WTC11 (cell line): ENCODE measurements around the gene OOSP1. TPM values are rescaled to one million over a fixed set of nuclear protein-coding genes. Genes with fewer than 3 reads are reported as not detected.

Source experiments
- ATAC-seq: fragments of 200-7000 bp; cut with Tn5 transposase; 2 replicates; pipeline ENCODE4 v1.10.0; 2021; ENCODE audit warnings: mild to moderate bottlenecking, moderate library complexity
- CTCF ChIA-PET: fragments of 300-600 bp; sonication (Branson Sonifier 250); formaldehyde crosslinking; loops from one replicate; lab custom pipeline; 2021; ENCODE audit warnings: antibody characterized with exemption; lab: Charles Lee
- POLR2A ChIA-PET: fragments of 350-600 bp; sonication (Branson Sonifier 250); formaldehyde crosslinking; loops from one replicate; lab custom pipeline; 2021; ENCODE audit warnings: antibody characterized with exemption; lab: Charles Lee
- DNase-seq: peaks from one replicate; pipeline ENCODE4 v3.0.0; 2021; ENCODE audit warnings: low spot score
- H3K27ac Mint-ChIP-seq: 2 replicates; pipeline ENCODE4 v1.8.0; 2021; ENCODE audit warnings: mixed read lengths
- H3K27me3 Mint-ChIP-seq: 2 replicates; pipeline ENCODE4 v1.8.0; 2021; ENCODE audit warnings: low read depth, mild to moderate bottlenecking, moderate library complexity, mixed read lengths
- H3K36me3 Mint-ChIP-seq: 2 replicates; pipeline ENCODE4 v1.8.0; 2021; ENCODE audit warnings: mixed read lengths
- H3K4me1 Mint-ChIP-seq: 2 replicates; pipeline ENCODE4 v1.8.0; 2022; ENCODE audit warnings: mixed read lengths
- H3K4me3 Mint-ChIP-seq: 2 replicates; pipeline ENCODE4 v1.8.0; 2021; ENCODE audit warnings: mild to moderate bottlenecking, moderate library complexity, mixed read lengths
- H3K9me3 Mint-ChIP-seq: 2 replicates; pipeline ENCODE4 v1.8.0; 2021; ENCODE audit warnings: mixed read lengths
- ATF1 ChIP-seq: sonication (generic); formaldehyde crosslinking; IDR thresholded peaks from 2 replicates; pipeline ENCODE4 v1.8.1; 2023; ENCODE audit warnings: mild to moderate bottlenecking, moderate library complexity, missing genetic modification reagents
- EMX1 ChIP-seq: fragments of 250-450 bp; sonication (Bioruptor Pico); IDR thresholded peaks from 2 replicates; pipeline ENCODE4 v1.8.0; 2021; ENCODE audit warnings: mild to moderate bottlenecking
- IRF2 ChIP-seq: sonication (generic); formaldehyde crosslinking; IDR thresholded peaks from 2 replicates; pipeline ENCODE4 v1.8.0; 2022; ENCODE audit warnings: low read depth, missing genetic modification reagents, borderline replicate concordance
- JUN ChIP-seq: sonication (generic); formaldehyde crosslinking; IDR thresholded peaks from 2 replicates; pipeline ENCODE4 v1.8.0; 2023; ENCODE audit warnings: mild to moderate bottlenecking, missing genetic modification reagents
- NFE2L1 ChIP-seq: sonication (generic); formaldehyde crosslinking; IDR thresholded peaks from 2 replicates; pipeline ENCODE4 v1.8.1; 2023; ENCODE audit warnings: missing genetic modification reagents
- PRRX2 ChIP-seq: fragments of 250-450 bp; sonication (Bioruptor Pico); IDR thresholded peaks from 2 replicates; pipeline ENCODE4 v1.8.0; 2021; ENCODE audit warnings: mild to moderate bottlenecking
- SP1 ChIP-seq: sonication (generic); formaldehyde crosslinking; conservative IDR thresholded peaks from 2 replicates; pipeline ENCODE4 v1.8.1; 2022; ENCODE audit warnings: missing genetic modification reagents
- ZBTB21 ChIP-seq: sonication (generic); formaldehyde crosslinking; IDR thresholded peaks from 2 replicates; pipeline ENCODE4 v1.8.1; 2023; ENCODE audit warnings: mild to moderate bottlenecking, missing genetic modification reagents, borderline replicate concordance
- ZNF317 ChIP-seq: sonication (generic); formaldehyde crosslinking; IDR thresholded peaks from 2 replicates; pipeline ENCODE4 v1.8.1; 2023; ENCODE audit warnings: low read depth, mild to moderate bottlenecking, moderate library complexity, missing genetic modification reagents, borderline replicate concordance
- ZNF416 ChIP-seq: fragments of 250-450 bp; sonication (Bioruptor Pico); IDR thresholded peaks from 2 replicates; pipeline ENCODE4 v1.9.0; 2021; ENCODE audit warnings: mild to moderate bottlenecking, inconsistent platforms
- ZNF671 ChIP-seq: fragments of 250-450 bp; sonication (Bioruptor Pico); IDR thresholded peaks from 2 replicates; pipeline ENCODE4 v1.8.0; 2021; ENCODE audit warnings: mild to moderate bottlenecking
- total RNA-seq: library from RNA; stranded (reverse); gene quantifications from 3 replicates; pipeline ENCODE4 v1.2.3, GENCODE V29; 2021
- TF ChIP-seq, protein P1 (sequence below): sonication (generic); formaldehyde crosslinking; IDR thresholded peaks from 2 replicates; pipeline ENCODE4 v1.8.1; 2023; ENCODE audit warnings: mild to moderate bottlenecking, missing genetic modification reagents, moderate library complexity
- TF ChIP-seq, protein P2 (sequence below): sonication (generic); formaldehyde crosslinking; IDR thresholded peaks from 2 replicates; pipeline ENCODE4 v1.8.0; 2023; ENCODE audit warnings: missing genetic modification reagents
- TF ChIP-seq, protein P3 (sequence below): sonication (generic); formaldehyde crosslinking; IDR thresholded peaks from 2 replicates; pipeline ENCODE4 v1.8.1; 2022; ENCODE audit warnings: mild to moderate bottlenecking, missing genetic modification reagents, moderate library complexity, borderline replicate concordance
- TF ChIP-seq, protein P4 (sequence below): sonication (generic); formaldehyde crosslinking; IDR thresholded peaks from 2 replicates; pipeline ENCODE4 v1.8.1; 2023; ENCODE audit warnings: mild to moderate bottlenecking, missing genetic modification reagents
- TF ChIP-seq, protein P5 (sequence below): sonication (generic); formaldehyde crosslinking; IDR thresholded peaks from 2 replicates; pipeline ENCODE4 v1.8.1; 2023; ENCODE audit warnings: mild to moderate bottlenecking, moderate library complexity, missing genetic modification reagents
- TF ChIP-seq, protein P6 (sequence below): sonication (generic); formaldehyde crosslinking; IDR thresholded peaks from 2 replicates; pipeline ENCODE4 v1.8.0; 2022; ENCODE audit warnings: missing genetic modification reagents
- TF ChIP-seq, protein P7 (sequence below): fragments of 250-450 bp; sonication (Bioruptor Pico); IDR thresholded peaks from 2 replicates; pipeline ENCODE4 v1.8.0; 2021; ENCODE audit warnings: mild to moderate bottlenecking
- TF ChIP-seq, protein P8 (sequence below): fragments of 250-450 bp; sonication (Bioruptor Pico); conservative IDR thresholded peaks from 2 replicates; pipeline ENCODE4 v1.9.0; 2021; ENCODE audit warnings: mild to moderate bottlenecking

OOSP1 gene
- total RNA-seq, 1 experiment from 2014 or later: not detected

DNA sequence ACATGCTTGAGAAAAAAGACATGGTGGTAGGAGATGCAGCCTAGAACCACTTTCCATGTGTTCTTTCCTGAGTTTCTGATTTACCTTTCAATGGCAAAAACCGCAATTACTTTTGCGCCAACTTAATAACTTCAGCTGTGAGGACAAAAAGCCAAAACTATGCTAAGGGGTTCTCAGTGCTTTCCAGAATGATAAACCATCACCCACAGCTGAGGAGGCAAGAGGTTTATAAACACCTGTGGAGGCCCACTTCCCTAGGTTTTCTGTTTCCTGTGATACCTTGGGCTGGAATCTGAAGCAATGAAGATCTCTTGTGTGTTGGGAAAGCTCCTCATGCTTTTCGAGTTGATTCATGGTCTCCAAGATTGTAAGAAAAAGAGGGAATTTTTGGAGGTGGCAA, 25.5 kb downstream of the OOSP1 start, which contains the start of gene OOSP4A:
OOSP4A (plus strand) TSS at position 301 of the 400 bp plus-strand sequence; CDS start at position 301, 0 bp downstream.
- no peak for ATAC-seq
- ChIA-PET POLR2A (no interaction called here), CTCF (interaction anchor here (0.7 to 1.6 kb wide), 3 partner anchors 9 to 141 kb away, joined by 3 to 5 read pairs (median 4); no protein-coding TSS in a partner anchor)
- no peak for TF ChIP-seq JUN (CRISPR knock-in tag)
- TF ChIP-seq ATF1: no peak
- TF ChIP-seq EMX1: no peak
- no peak for TF ChIP-seq ZBTB21 (CRISPR knock-in tag)
- TF ChIP-seq, protein P1, sequence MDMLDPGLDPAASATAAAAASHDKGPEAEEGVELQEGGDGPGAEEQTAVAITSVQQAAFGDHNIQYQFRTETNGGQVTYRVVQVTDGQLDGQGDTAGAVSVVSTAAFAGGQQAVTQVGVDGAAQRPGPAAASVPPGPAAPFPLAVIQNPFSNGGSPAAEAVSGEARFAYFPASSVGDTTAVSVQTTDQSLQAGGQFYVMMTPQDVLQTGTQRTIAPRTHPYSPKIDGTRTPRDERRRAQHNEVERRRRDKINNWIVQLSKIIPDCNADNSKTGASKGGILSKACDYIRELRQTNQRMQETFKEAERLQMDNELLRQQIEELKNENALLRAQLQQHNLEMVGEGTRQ (CRISPR knock-in tag): no peak
- TF ChIP-seq NFE2L1 (CRISPR knock-in tag): no peak
- TF ChIP-seq, protein P2, sequence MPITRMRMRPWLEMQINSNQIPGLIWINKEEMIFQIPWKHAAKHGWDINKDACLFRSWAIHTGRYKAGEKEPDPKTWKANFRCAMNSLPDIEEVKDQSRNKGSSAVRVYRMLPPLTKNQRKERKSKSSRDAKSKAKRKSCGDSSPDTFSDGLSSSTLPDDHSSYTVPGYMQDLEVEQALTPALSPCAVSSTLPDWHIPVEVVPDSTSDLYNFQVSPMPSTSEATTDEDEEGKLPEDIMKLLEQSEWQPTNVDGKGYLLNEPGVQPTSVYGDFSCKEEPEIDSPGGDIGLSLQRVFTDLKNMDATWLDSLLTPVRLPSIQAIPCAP (CRISPR knock-in tag): no peak
- TF ChIP-seq ZNF416: no peak
- TF ChIP-seq, protein P3, sequence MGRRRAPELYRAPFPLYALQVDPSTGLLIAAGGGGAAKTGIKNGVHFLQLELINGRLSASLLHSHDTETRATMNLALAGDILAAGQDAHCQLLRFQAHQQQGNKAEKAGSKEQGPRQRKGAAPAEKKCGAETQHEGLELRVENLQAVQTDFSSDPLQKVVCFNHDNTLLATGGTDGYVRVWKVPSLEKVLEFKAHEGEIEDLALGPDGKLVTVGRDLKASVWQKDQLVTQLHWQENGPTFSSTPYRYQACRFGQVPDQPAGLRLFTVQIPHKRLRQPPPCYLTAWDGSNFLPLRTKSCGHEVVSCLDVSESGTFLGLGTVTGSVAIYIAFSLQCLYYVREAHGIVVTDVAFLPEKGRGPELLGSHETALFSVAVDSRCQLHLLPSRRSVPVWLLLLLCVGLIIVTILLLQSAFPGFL (CRISPR knock-in tag): no peak
- TF ChIP-seq IRF2 (CRISPR knock-in tag): no peak
- TF ChIP-seq SP1: no peak
- TF ChIP-seq PRRX2 (CRISPR knock-in tag): no peak
- no peak for TF ChIP-seq ZNF671 (CRISPR knock-in tag)
- TF ChIP-seq, protein P4, sequence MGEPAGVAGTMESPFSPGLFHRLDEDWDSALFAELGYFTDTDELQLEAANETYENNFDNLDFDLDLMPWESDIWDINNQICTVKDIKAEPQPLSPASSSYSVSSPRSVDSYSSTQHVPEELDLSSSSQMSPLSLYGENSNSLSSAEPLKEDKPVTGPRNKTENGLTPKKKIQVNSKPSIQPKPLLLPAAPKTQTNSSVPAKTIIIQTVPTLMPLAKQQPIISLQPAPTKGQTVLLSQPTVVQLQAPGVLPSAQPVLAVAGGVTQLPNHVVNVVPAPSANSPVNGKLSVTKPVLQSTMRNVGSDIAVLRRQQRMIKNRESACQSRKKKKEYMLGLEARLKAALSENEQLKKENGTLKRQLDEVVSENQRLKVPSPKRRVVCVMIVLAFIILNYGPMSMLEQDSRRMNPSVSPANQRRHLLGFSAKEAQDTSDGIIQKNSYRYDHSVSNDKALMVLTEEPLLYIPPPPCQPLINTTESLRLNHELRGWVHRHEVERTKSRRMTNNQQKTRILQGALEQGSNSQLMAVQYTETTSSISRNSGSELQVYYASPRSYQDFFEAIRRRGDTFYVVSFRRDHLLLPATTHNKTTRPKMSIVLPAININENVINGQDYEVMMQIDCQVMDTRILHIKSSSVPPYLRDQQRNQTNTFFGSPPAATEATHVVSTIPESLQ (CRISPR knock-in tag): no peak
- TF ChIP-seq, protein P5, sequence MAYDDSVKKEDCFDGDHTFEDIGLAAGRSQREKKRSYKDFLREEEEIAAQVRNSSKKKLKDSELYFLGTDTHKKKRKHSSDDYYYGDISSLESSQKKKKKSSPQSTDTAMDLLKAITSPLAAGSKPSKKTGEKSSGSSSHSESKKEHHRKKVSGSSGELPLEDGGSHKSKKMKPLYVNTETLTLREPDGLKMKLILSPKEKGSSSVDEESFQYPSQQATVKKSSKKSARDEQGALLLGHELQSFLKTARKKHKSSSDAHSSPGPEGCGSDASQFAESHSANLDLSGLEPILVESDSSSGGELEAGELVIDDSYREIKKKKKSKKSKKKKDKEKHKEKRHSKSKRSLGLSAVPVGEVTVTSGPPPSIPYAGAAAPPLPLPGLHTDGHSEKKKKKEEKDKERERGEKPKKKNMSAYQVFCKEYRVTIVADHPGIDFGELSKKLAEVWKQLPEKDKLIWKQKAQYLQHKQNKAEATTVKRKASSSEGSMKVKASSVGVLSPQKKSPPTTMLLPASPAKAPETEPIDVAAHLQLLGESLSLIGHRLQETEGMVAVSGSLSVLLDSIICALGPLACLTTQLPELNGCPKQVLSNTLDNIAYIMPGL: no peak
- TF ChIP-seq, protein P6, sequence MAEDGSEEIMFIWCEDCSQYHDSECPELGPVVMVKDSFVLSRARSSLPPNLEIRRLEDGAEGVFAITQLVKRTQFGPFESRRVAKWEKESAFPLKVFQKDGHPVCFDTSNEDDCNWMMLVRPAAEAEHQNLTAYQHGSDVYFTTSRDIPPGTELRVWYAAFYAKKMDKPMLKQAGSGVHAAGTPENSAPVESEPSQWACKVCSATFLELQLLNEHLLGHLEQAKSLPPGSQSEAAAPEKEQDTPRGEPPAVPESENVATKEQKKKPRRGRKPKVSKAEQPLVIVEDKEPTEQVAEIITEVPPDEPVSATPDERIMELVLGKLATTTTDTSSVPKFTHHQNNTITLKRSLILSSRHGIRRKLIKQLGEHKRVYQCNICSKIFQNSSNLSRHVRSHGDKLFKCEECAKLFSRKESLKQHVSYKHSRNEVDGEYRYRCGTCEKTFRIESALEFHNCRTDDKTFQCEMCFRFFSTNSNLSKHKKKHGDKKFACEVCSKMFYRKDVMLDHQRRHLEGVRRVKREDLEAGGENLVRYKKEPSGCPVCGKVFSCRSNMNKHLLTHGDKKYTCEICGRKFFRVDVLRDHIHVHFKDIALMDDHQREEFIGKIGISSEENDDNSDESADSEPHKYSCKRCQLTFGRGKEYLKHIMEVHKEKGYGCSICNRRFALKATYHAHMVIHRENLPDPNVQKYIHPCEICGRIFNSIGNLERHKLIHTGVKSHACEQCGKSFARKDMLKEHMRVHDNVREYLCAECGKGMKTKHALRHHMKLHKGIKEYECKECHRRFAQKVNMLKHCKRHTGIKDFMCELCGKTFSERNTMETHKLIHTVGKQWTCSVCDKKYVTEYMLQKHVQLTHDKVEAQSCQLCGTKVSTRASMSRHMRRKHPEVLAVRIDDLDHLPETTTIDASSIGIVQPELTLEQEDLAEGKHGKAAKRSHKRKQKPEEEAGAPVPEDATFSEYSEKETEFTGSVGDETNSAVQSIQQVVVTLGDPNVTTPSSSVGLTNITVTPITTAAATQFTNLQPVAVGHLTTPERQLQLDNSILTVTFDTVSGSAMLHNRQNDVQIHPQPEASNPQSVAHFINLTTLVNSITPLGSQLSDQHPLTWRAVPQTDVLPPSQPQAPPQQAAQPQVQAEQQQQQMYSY (CRISPR knock-in tag): no peak
- TF ChIP-seq ZNF317 (CRISPR knock-in tag): no peak
- TF ChIP-seq, protein P7, sequence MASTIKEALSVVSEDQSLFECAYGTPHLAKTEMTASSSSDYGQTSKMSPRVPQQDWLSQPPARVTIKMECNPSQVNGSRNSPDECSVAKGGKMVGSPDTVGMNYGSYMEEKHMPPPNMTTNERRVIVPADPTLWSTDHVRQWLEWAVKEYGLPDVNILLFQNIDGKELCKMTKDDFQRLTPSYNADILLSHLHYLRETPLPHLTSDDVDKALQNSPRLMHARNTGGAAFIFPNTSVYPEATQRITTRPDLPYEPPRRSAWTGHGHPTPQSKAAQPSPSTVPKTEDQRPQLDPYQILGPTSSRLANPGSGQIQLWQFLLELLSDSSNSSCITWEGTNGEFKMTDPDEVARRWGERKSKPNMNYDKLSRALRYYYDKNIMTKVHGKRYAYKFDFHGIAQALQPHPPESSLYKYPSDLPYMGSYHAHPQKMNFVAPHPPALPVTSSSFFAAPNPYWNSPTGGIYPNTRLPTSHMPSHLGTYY: no peak
- TF ChIP-seq, protein P8, sequence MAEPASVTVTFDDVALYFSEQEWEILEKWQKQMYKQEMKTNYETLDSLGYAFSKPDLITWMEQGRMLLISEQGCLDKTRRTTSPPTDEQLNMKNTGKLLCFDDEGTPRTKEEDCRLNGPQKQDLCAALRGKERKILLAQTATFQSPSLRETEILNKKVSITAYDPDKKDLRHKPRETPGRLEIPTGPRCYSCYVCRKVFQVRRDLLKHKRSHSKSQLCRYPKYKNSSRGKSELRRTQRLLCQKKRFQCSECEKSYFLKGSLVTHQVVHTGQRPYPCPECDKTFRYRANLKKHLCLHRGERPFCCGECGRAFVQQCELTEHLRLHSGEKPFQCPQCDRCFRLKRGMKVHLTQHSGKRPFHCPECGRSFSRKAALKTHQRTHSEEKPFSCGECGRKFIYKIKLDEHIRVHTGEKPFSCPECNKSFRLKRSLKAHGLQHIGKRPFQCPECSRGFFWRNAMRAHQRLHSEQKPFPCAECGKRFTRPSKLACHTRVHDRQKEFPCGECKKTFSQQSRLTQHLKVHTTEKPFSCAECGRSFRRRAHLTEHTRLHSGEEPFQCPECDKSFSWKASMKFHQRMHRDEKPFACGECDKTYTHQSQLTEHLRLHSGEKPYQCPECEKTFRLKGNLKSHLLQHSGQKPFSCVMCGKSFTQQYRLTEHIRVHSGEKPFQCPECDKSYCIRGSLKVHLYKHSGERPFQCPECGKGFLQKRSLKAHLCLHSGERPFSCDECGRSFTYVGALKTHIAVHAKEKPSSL (CRISPR knock-in tag): no peak
- Mint-ChIP-seq H3K27me3 (no peaks in the 10 kb centered on the region), H3K9me3 (peaks cover 5% of the 10 kb centered on the region; the same call in 1 of the 2 replicates), H3K4me3 (no peak within 1 kb of the TSS), H3K27ac (no peak within 1 kb of the TSS), H3K36me3 (no peaks in the 10 kb centered on the region), H3K4me1 (peaks cover 19% of the 10 kb centered on the region)
- no peak for DNase-seq
